ENCODE data around the gene ZNF148. TPM values are rescaled to one million over a fixed set of nuclear protein-coding genes. Genes with fewer than 3 reads are reported as not detected.

ZNF148 gene
- polyA plus RNA-seq, 3 donors: 6.5 to 48.4 (median 34.1) TPM

DNA sequence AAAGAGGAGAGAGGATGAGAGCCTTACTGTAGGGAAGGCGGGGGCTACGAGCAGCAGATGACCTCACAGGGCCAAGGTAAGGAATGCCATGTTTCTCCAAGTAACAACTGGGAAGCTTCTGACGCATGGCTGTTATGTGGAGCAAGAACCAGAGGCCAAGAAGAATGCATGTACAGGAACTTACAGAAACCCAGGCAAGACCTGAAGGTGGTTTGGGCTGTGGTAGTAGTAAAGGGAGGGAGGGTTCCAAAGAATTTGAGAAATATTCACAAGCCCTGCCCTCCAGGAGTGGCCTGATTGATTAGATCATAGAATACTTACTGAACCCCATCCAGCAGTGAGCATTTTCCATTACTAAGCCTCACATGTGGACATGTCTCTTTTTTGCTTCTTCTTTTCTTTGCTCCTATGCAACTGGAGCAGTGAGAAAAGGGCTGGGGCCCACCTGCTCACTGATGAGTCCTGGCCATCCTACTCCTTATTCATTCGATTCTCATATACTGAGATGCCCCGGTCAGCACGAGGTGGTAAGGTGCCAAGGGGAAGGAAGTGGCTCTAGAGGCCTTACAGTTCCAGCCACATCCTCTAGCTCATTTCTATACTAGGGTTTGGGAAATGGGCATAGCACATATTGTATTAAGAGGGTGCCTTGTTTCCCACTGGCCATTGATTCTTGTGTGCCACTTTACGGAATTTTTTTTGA, 154.2 kb downstream of the ZNF148 start:
- no peaks in the 10 kb centered on the region for H3K27me3 ChIP-seq (ENCODE audit: control insufficient read depth in 2 of 2, insufficient read depth in 2 of 2, low read length in 2 of 2)
- WGBS (ENCODE audit: insufficient coverage): 94% methylated on average over 4 of the region's 7 CpGs
- H2AFZ ChIP-seq (ENCODE audit: insufficient read depth, low read depth, low read length, poor library complexity, severe bottlenecking): no peak overlapping the region
- H3K27ac ChIP-seq (ENCODE audit: low read depth in 1 of 2, low read length in 2 of 2): no peak overlapping the region
- Mint-ChIP-seq H3K27ac (peak overlapping the region in 1 of 7 donors; percentile 30), H3K4me1 (peaks cover 16% of the 10 kb centered on the region), H3K27me3 (ENCODE audit: low read depth in 3 of 3) (peaks cover 9 to 21% (median 11%) of the 10 kb centered on the region in 3 donors), H3K9me3 (no peaks in the 10 kb centered on the region), H3K4me3 (no peak overlapping the region), H3K36me3 (peaks cover 3 to 4% of the 10 kb centered on the region in 2 donors)
- no peaks in the 10 kb centered on the region for H3K9me3 ChIP-seq (replicated peaks in 1 of 2; ENCODE audit: control insufficient read depth in 1 of 2, insufficient read depth in 1 of 2, low read length in 2 of 2)
- no peaks in the 10 kb centered on the region for H3K79me2 ChIP-seq (ENCODE audit: insufficient read depth, low read length)
- DNase-seq: peak in 1 of 3 donors; percentile 17
- H3K36me3 ChIP-seq (replicated peaks in 1 of 2; ENCODE audit: control insufficient read depth in 1 of 2, insufficient read depth in 2 of 2, low read length in 2 of 2): peaks cover 0 to 5% of the 10 kb centered on the region in 2 donors
- no peaks in the 10 kb centered on the region for H4K20me1 ChIP-seq (ENCODE audit: insufficient read depth, low read length)
- H3K9ac ChIP-seq (ENCODE audit: insufficient read depth, low read length, poor library complexity, severe bottlenecking): no peak overlapping the region
- no peak overlapping the region for H3K4me2 ChIP-seq (replicated peaks; ENCODE audit: extremely low read depth, low read length, poor library complexity, severe bottlenecking)
- intact Hi-C loops (cut with micrococcal nuclease): no loop called here
- no peak overlapping the region for H3K4me3 ChIP-seq (replicated peaks in 1 of 3; ENCODE audit: low read depth in 2 of 3, low read length in 3 of 3)
- H3K4me1 ChIP-seq (ENCODE audit: control insufficient read depth in 1 of 2, insufficient read depth in 2 of 2, low read length in 2 of 2): peaks cover 0 to 4% of the 10 kb centered on the region in 2 donors
- TF ChIP-seq, protein P1, sequence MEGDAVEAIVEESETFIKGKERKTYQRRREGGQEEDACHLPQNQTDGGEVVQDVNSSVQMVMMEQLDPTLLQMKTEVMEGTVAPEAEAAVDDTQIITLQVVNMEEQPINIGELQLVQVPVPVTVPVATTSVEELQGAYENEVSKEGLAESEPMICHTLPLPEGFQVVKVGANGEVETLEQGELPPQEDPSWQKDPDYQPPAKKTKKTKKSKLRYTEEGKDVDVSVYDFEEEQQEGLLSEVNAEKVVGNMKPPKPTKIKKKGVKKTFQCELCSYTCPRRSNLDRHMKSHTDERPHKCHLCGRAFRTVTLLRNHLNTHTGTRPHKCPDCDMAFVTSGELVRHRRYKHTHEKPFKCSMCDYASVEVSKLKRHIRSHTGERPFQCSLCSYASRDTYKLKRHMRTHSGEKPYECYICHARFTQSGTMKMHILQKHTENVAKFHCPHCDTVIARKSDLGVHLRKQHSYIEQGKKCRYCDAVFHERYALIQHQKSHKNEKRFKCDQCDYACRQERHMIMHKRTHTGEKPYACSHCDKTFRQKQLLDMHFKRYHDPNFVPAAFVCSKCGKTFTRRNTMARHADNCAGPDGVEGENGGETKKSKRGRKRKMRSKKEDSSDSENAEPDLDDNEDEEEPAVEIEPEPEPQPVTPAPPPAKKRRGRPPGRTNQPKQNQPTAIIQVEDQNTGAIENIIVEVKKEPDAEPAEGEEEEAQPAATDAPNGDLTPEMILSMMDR (IDR thresholded peaks at IDR 0.05): no peak

DNA sequence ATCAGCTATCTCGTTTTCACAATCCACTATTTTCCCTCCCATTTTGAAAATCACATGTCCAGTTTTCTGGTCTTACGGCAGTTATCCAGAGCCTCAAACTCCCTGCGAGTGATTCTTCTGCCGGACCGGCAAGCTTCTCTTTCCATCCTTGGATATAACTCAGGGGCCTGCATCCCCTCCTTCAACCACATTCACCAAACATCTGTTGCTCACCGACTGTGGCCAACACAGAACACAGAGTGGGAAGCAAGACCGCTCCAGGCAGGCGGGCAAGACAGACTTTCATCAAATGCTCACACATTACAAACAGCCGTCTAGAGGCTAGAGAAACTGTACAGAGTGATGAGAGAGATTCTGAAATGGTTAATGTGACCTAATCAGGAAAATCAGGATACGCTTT, 154.9 kb downstream of the ZNF148 start:
- Histone ChIP-seq H4K20me1 (ENCODE audit: insufficient read depth, low read length) (no peaks in the 10 kb centered on the region), H3K79me2 (ENCODE audit: insufficient read depth, low read length) (no peaks in the 10 kb centered on the region), H3K36me3 (replicated peaks in 1 of 2; ENCODE audit: control insufficient read depth in 1 of 2, insufficient read depth in 2 of 2, low read length in 2 of 2) (no peaks in the 10 kb centered on the region), H2AFZ (ENCODE audit: insufficient read depth, low read depth, low read length, poor library complexity, severe bottlenecking) (no peak overlapping the region), H3K27me3 (ENCODE audit: control insufficient read depth in 2 of 2, insufficient read depth in 2 of 2, low read length in 2 of 2) (peaks cover 0 to 2% of the 10 kb centered on the region in 2 donors), H3K4me1 (ENCODE audit: control insufficient read depth in 1 of 2, insufficient read depth in 2 of 2, low read length in 2 of 2) (peaks cover 0 to 4% of the 10 kb centered on the region in 2 donors), H3K9me3 (replicated peaks in 1 of 2; ENCODE audit: control insufficient read depth in 1 of 2, insufficient read depth in 1 of 2, low read length in 2 of 2) (no peaks in the 10 kb centered on the region), H3K27ac (ENCODE audit: low read depth in 1 of 2, low read length in 2 of 2) (no peak overlapping the region), H3K9ac (ENCODE audit: insufficient read depth, low read length, poor library complexity, severe bottlenecking) (no peak overlapping the region), H3K4me3 (replicated peaks in 1 of 3; ENCODE audit: low read depth in 2 of 3, low read length in 3 of 3) (no peak overlapping the region), H3K4me2 (replicated peaks; ENCODE audit: extremely low read depth, low read length, poor library complexity, severe bottlenecking) (no peak overlapping the region)
- 97% methylated on average over 6 of the region's 10 CpGs for WGBS (ENCODE audit: insufficient coverage)
- Mint-ChIP-seq H3K27me3 (ENCODE audit: low read depth in 3 of 3) (peaks cover 12 to 27% (median 16%) of the 10 kb centered on the region in 3 donors), H3K4me1 (peaks cover 17% of the 10 kb centered on the region), H3K9me3 (no peaks in the 10 kb centered on the region), H3K4me3 (no peak overlapping the region), H3K27ac (no peak overlapping the region), H3K36me3 (no peaks in the 10 kb centered on the region)
- no peak for DNase-seq
- intact Hi-C loops (cut with micrococcal nuclease): no loop called here
- TF ChIP-seq, protein P1 (IDR thresholded peaks at IDR 0.05): no peak
